Right ventricle myocardium inferior (tissue), 1 donor: ENCODE results near the gene CLEC2B. TPM values are rescaled to one million over a fixed set of nuclear protein-coding genes. Genes with fewer than 3 reads are reported as not detected.
A peak's percentile ranks its signal among the peaks of the same experiment; 100 is the strongest.
"Not testable (repeated sequence)": the region's sequence is repeated elsewhere in the genome, so short reads cannot be mapped to it uniquely, and the experiment has no call there.

ENCODE experiments used
- ATAC-seq: fragments of 200-7000 bp; cut with Tn5 transposase; one replicate; pipeline ENCODE4 v1.9.1; 2020; ENCODE audit warnings: mild to moderate bottlenecking, moderate library complexity
- DNase-seq: peaks from one replicate; pipeline ENCODE4 v3.0.0; 2021; ENCODE audit errors: missing footprints
- intact Hi-C: fragments of 100-400 bp; cut with DNase I; formaldehyde crosslinking; loops from one replicate; pipeline ENCODE4 v1.11.0; 2022
- long read RNA-seq: library from polyadenylated mRNA; unstranded; transcript quantifications from one replicate; pipeline ENCODE4 v2.0.0, GENCODE V29; 2021
- total RNA-seq: library from RNA; stranded (reverse); fragmentation: NEBNext Ultra II Directional; extraction: Animal tissue kit (Norgen Biotek cat#: 25700); gene quantifications from one replicate; pipeline ENCODE4 v1.2.1, GENCODE V29; 2021
- donor health status: DM: no; HTN: yes; CAD: no; lungs with severe emphysema.

Gene CLEC2B
- 6.8 TPM for total RNA-seq
- long read RNA-seq, partial matches to known transcripts = 0 of 2 reads
- long read RNA-seq, other reads (novel, unspliced or antisense) = 0 of 2 reads

DNA sequence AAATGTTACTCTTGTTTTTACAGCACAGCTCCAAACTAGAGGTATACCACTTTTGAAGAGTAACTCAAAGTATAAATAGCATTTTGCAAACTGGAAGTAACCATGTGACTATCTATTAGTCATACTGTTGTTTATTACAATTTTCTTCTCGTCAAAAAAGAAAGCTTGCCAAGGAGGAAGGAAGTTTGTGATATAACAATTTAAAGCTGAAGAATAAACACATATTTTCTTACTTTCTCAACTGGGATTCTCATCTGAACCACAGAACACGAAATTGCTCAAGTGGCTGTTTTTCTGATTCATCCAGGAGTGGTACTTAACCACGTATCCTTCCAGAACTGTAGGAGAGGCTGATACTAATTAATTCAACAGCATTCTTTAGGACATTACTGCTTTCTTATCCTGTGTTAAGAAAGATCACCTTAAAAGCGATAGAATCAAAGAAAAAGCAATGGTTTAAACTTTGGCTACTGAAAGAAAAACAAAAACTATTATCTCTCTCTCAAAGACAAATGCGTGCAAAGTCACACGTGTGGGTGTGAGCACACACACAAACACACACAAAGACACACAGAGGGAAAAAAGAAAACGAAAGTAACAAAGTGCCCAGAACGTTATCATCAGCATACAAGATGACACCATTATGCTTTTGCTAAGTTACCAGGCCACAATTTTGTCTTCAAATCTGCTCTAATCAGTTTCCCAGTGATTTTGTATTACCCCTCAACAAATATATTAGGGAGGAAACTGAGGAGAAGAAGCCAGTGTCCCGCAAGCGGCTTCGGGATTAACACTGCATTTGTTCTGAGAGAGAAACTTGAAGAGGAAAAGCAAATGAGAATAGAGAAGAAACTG is at the start of gene CLEC2B:
CLEC2B (minus strand) TSS at position 48 of the 855 bp plus-strand sequence.
- peak; percentile 72 for ATAC-seq
- peak; percentile 43 for DNase-seq
- intact Hi-C loops = no loop called here

DNA sequence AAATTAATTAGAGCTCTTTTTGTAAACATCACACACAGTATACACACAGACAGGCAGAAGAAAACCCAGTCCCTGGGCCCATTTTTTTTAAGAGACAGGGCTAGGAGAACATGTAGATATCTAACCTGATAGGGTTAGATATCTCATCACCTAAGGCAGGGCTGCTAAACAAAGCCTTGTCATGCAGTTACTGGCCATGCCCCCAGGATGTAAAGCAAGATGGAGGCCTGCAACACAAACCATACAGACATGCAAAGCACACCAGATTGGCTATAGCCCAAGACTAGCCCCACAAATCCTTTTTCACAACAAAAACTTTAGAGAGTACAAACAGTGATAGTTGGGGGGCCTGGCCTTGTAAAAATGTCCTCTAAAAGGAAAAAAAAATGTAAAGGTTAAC is 42.6 kb upstream of the CLEC2B start:
- no peak for ATAC-seq
- intact Hi-C loops = no loop called here
- no peak for DNase-seq

DNA sequence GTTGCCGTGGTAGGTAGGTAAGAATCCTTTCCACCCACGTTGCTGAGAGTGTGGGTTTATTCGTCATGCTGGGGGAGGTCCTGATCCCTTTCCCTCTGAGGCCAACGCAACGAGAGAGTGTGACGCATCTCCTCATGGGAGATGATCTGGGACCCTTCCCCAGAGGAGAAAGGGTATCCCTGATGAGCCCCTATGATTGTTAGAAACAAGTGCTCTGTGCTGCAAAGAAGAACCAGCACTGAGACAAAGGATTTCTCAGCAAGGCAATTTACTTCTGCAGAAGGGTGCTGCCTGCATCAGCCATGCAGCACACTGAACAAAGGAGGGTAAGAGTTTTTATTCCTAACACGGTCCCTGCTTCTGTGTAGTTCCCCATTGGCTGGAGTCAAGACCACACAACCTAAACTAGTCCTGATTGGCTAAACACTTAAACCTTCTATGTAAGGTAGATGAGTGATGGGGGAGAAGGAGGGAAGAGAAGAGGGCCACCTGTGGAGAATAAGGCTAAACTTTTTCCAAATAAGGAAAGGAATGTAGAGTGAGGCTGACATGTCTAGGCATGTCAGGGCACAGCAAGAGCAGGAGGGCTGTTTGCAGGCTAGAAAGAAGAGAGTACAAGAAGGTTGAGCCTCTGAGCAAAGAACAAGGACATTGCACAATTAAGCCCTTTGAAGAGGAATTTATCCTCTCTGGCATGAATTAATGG is 41.7 kb upstream of the CLEC2B start:
- ATAC-seq (no peak), DNase-seq (no peak)
- intact Hi-C loops = no loop called here

DNA sequence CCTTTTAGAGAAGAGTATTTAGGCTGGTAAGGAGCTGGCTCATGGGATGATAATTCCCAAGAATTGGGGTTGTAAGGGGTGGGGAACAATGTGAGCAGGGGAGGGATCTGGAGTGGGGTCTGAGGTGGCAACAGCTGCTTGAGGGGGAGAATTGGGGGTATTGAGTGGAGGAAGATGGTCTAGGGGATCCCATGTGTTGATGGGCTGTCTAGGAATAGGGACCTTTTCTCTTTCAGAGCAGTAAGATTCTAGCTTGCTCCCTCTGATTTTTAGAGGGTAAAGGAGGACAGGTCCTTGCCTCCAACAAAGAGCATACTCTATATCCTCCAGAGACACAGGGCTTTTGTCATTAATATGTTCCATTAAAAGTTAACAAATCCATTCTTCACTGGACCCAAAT is 40.6 kb upstream of the CLEC2B start:
- ATAC-seq (no peak), DNase-seq (no peak)
- intact Hi-C loops = no loop called here

DNA sequence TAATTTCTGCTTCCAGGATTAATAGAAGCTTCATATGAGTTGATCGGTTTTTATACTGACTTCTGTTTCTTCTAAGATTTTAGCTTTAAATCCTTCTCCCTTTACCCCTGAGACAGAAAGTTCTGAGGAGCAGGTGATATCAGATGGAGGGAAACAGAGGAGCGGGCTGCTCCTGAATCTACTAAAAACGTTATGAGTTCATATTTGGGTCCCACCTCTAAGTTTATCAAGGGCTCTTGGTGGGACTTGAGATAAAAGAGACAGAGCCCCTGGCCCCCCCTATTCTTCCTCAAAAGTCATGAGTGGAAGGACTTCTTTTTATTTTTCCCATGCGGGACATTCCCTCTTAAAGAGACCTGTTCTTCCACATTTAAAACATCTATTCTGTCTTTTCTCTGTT is 39.2 kb upstream of the CLEC2B start:
- intact Hi-C loops = no loop called here

DNA sequence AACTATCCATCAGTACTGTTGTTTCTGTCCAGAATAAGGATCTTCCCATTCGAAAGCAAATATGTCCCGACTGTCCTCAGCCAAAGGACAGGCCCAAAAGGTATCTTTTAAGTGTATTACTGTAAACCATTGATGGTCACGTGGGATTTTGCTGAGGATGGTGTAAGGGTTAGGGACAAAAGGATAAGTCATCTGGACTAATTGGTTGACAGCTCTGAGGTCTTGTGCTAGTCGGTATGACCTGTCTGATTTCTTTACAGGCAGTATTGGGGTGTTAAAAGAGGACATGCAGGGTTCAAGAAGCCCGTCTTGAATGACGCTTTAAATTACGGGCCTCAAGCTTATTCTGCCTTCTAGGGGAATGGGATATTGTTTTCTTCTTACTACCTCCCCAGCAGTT is 38.6 kb upstream of the CLEC2B start:
- DNase-seq (no peak), ATAC-seq (no peak)
- intact Hi-C loops = no loop called here

More for the DNA sequence above, 39.2 kb upstream of the CLEC2B start:
- no peak for ATAC-seq
- DNase-seq = no peak

DNA sequence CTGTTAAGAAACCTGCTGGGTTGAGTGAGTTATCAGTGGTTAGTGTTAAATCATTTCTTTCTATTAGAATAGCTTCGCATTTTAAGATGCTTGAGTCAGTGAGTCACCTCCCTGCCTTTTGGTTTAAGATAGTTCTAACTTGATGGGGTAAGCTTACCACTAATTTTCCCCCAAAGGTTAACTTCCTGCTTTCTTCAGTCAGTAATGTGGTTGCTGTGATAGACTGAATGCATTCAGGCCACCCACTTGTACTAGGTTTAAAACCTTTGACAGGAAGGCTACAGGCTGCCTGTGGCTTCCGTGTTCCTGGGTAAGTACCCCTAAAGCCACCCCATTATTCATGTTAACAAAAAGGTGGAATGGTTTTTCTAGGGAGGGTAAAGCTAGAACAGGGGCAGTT is 37.7 kb upstream of the CLEC2B start:
- intact Hi-C loops = no loop called here
- no peak for DNase-seq
- no peak for ATAC-seq

DNA sequence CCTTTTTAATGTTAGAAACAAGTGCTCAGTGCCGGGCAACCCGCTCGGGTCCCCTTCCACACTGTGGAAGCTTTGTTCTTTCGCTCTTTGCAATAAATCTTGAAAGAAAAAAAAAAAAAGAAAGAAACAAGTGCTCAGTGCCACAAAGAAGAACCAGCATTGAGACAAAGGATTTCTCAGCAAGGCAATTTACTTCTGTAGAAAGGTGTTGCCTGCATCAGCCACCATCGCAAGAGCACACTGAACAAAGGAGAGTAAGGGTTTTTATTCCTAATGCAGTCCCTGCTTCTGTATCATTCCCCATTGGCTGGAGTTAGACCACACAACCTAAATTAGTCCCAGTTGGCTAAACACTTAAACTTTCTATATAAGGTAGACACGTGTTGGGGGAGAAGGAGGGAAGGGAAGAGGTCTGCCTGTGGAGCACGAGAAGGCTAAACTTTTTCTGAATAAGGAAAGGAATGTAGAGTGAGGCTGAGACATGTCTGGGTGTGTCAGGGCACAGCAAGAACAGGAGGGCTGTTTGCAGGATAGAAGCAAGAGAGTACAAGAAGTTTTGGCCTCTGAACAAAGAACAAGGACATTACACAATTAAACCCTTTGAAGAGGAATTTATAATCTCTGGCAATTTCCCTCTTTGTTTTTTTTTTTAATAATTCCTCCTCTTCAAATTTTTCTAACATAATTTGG is 33.5 kb upstream of the CLEC2B start:
- peak; percentile 14 for DNase-seq
- ATAC-seq = no peak
- intact Hi-C loops = no loop called here

DNA sequence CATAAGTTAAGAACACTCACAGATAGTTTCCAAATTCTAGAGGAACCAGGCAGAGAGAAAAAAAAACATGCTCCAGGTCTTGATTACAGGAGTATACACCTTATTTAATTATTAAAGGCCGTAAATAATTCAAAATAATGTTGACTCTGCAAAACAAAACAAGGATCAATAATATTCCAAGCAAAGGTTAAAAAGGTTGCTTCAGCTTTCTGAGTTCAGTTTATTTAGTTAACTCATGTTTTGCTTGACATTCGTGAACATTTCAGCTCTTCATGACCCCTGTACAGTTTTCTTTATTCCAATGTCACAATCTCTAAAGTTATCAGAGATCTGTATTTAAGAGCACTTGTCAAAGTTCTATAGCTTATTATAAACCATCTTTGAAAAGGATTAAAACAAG is 31.8 kb upstream of the CLEC2B start:
- DNase-seq (no peak), ATAC-seq (no peak)
- intact Hi-C loops = no loop called here

DNA sequence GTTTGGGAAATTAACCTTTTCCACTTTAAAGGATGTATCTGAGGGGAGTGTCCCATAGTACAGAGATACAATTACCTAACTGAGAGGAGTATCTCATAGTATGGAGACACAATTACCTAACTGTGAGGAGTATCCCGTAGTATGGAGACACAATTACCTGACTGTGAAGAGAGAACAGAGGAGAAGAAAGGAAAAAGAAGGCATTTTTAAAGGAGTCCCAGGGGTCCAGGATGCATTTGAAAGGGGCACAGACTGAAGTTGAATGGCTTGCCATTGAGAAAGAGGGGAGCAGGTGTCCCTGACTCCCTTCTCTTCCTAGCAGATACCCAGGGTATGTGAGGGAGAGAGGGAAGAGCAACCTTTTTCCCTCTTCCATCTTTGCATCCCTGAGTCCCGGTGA is 30.1 kb upstream of the CLEC2B start:
- ATAC-seq (no peak), DNase-seq (no peak)
- intact Hi-C loops = no loop called here

DNA sequence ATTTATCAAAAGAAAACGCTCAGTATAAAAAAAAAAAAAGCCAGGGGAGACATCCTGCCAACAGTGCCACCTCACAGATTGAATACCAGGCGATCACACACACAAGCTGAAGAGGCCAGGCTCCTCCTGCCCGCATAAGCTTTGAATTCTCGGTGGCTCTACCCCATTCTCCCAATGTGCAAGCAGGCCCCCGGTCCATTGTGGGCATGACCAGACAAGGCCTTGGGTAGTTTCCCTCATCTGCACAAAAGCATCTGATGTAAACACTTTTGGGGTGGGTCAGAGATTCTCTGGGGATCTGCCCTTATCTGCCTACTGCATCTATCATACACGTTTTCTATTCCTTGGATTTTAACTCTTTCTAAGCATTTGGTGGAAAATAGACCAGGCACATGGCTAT is 28.4 kb upstream of the CLEC2B start:
- ATAC-seq (no peak), DNase-seq (no peak)
- intact Hi-C loops = no loop called here

DNA sequence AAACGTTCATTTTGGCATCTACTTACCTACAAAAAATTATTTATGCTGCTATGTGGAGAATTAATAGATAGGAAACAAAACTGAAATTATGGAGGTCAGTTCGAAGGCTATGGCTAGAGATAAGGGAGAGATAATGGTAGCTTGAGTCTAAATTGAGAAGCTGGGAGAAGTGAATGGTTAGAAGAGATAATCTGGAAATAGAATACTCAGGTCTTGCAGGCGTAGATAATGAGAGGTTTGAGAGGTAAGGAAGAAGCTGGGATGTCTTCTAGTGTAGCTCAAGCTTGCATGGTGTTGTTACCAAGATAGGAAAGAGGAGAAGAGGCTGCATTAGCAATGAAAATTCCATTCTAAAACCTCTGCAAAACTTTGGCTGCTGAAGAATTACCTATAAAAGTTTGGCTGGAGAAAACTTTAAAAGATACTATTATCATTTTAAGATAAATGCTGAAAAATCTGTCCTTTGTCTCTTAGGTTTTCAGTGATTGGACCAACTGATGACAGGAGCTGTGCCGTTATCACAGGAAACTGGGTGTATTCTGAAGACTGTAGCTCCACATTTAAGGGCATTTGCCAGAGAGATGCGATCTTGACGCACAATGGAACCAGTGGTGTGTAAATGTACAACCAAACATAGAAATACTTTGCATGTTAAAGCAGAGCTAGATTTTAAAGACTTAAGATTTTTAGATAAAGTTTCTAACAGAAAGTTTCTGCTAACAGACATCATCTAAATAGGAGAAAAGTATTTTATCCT is 26.2 kb upstream of the CLEC2B start:
- no peak for DNase-seq
- intact Hi-C loops = no loop called here
- no peak for ATAC-seq

DNA sequence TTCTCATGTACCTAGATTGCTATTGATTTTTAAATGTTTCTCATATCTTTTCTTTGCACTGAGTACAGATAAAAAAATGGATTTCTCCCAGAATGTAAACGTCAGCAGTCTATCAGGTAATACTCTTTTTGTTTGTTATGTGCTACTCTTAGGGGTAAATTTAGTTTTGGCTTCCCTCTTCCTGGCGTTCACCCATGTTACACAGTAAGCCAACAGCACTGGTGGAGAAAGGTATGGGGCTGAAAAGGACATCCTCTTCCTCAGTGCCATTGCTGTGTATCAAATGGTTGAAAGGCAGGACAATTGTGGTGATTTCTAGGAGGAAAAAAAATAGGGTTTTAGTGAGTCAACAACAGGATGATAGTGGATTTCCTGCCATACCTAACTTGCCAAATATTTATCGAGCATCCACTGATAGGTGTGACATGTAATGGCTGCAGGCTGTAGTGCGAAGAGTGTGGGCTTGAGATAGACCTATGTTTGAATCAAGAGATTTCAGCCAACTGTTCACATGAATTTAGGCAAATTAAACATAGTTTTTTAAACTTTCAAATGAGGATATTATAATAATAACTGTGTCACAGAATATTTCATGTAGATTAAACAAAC is 19.6 kb upstream of the CLEC2B start:
- DNase-seq (no peak), ATAC-seq (no peak)
- intact Hi-C loops = no loop called here

DNA sequence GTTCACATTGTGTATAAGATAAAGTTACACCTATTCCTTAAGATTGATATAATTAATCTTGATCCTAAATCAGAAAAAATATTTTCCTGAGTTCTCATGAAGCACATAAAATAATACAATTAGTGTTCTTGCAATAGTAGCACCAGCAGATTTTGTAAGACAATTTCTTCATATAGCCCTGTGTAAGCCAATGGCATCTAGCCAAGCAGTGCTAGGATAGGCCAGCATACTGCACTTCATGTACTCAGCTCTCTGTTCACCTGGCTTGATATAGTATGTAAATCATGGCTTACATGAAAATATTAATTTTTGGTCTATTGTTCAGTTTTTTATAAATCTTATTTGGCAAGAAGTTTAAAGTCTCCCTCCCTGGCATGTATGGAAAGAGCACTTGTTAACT is 14.0 kb upstream of the CLEC2B start:
- DNase-seq (no peak), ATAC-seq (no peak)

DNA sequence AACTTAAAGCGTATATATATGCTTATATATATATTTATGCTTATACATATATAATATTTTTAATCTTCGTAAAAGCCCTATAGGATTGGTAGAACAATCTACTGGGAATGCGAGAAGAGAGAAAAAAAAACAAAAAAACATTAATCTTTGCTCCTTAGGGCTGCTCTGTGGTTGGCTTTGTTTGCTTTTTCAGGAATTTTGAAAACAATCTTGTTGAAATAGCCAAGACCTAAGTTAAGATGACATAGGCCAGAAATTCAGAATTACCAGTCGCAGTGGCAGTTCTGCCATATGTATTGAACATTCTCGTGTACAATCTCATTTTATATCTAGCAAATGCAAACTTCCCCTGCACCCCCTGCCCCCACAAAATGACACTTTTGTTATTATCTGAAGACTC is 12.8 kb upstream of the CLEC2B start:
- DNase-seq (no peak), ATAC-seq (no peak)
- intact Hi-C loops = no loop called here

More for the DNA sequence above, 14.0 kb upstream of the CLEC2B start:
- intact Hi-C loops = no loop called here

DNA sequence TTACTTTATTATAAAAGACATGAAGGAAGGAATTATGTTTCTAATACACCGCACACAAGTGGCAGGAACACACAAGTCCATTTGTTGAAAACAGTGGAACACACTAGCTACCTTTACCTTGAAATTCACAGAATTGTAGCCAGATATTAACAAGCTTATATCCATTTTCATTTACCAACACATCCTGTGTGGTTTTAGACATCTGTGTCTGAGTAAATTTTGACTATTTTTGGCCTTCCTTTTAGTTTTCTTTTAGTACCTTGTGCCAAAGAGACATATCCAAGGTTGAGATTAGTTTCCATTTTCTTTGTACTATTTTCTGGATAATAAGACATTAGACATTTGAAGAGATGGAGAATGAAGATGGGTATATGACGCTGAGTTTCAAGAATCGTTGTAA is 12.1 kb upstream of the CLEC2B start, which contains the start of gene KLRF2:
KLRF2 (plus strand) TSS at position 244 of the 400 bp plus-strand sequence; CDS start at position 351, 107 bp downstream.
- no peak for DNase-seq
- ATAC-seq = no peak
- intact Hi-C loops = no loop called here

DNA sequence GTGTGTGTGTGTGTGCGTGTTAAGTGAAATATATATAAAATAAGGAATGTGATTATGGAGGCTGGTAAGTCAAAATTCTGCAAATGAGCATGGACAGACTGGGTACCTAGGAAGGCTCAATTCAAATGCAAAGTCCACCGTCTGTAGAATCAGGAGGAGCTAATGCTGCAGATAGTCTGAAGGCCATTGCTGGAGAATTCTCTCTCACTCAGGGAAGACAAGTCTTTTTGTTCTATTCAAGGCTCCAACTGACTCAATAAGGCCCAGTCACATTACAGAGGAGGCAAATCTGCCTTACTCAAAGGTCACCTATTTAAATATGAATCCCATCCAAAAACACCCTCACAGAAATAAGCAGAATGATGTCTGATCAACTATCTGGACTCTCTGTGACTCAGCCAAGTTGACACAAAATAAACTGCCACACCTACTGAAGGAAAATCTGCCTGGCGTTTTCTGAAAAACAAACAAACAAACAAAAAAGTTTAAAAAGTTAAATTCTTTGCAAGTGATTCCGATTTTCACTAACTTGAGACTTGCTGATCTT is 11.5 kb upstream of the CLEC2B start:
- no peak for ATAC-seq
- DNase-seq = no peak
- intact Hi-C loops = no loop called here

DNA sequence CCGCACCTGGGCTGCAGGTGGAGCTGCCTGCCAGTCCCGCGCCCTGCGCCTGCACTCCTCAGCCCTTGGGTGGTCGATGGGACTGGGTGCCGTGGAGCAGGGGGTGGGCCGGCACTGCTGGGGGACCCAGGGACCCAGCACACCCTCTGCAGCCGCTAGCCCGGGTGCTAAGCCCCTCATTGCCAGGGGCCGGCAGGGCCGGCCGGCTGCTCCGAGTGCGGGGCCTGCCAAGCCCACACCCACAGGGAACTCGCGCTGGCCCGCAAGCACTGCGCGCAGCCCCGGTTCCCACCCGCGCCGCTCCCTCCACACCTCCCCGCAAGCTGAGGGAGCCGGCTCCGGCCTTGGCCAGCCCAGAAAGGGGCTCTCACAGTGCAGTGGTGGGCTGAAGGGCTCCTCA is 7.0 kb upstream of the CLEC2B start:
- DNase-seq = peak; percentile 21
- intact Hi-C loops, ATAC-seq: not testable (repeated sequence)
